CD4-positive, alpha-beta memory T cell (primary cell): Measurements from ENCODE around the gene NOP58. TPM values are rescaled to one million over a fixed set of nuclear protein-coding genes. Genes with fewer than 3 reads are reported as not detected.

ENCODE experiments used
- CTCF ChIA-PET: fragments of 350-600 bp; sonication (Branson Sonifier 250); formaldehyde crosslinking; loops from one replicate; lab custom pipeline; 2021; ENCODE audit warnings: inconsistent platforms; ENCODE audit not compliant: partially characterized antibody; lab: Charles Lee
- POLR2A ChIA-PET: fragments of 350-600 bp; sonication (Branson Sonifier 250); formaldehyde crosslinking; loops from one replicate; lab custom pipeline; 2021; ENCODE audit not compliant: partially characterized antibody; lab: Charles Lee
- DNase-seq, 5 donors: peaks; one replicate each; pipeline versions ENCODE4 v3.0.0 to v3.0.0-alpha.2; 2020 to 2022; ENCODE audit warnings: mixed read lengths in 1 of 5
- H3K27ac ChIP-seq: one replicate; pipeline ENCODE4 v1.7.0; 2013; ENCODE audit warnings: low read depth, low read length
- H3K27me3 ChIP-seq: 2 replicates; pipeline ENCODE4 v1.7.0; 2013; ENCODE audit warnings: mild to moderate bottlenecking, low read length, moderate library complexity; ENCODE audit not compliant: insufficient read depth
- H3K36me3 ChIP-seq: 2 replicates; pipeline ENCODE4 v1.7.0; 2013; ENCODE audit warnings: mild to moderate bottlenecking, low read length, moderate library complexity; ENCODE audit not compliant: insufficient read depth
- H3K4me1 ChIP-seq: 2 replicates; pipeline ENCODE4 v1.7.0; 2013; ENCODE audit warnings: mild to moderate bottlenecking, low read length, moderate library complexity; ENCODE audit not compliant: insufficient read depth
- H3K4me3 ChIP-seq, 2 donors: one replicate each; pipeline ENCODE4 v1.7.0; 2013; ENCODE audit warnings: low read length in 2 of 2, mild to moderate bottlenecking in 1 of 2
- H3K9me3 ChIP-seq, 2 donors: one replicate each; pipeline ENCODE4 v1.7.0; 2013; ENCODE audit warnings: low read length in 2 of 2, control low read depth in 1 of 2; ENCODE audit not compliant: control insufficient read depth in 1 of 2
- H3K27ac Mint-ChIP-seq, 7 donors: one replicate each; pipeline ENCODE4 v1.8.0; 2020 to 2021; ENCODE audit warnings: mixed read lengths in 7 of 7, mild to moderate bottlenecking in 6 of 7, inconsistent platforms in 3 of 7, moderate library complexity in 3 of 7
- H3K27me3 Mint-ChIP-seq, 2 donors: one replicate each; pipeline ENCODE4 v1.8.0; 2020 to 2021; ENCODE audit warnings: mixed read lengths in 2 of 2
- H3K36me3 Mint-ChIP-seq, 2 donors: one replicate each; pipeline ENCODE4 v1.8.0; 2020 to 2021; ENCODE audit warnings: mixed read lengths in 2 of 2, inconsistent platforms in 1 of 2, mild to moderate bottlenecking in 1 of 2
- H3K4me1 Mint-ChIP-seq, 4 donors: one replicate each; pipeline ENCODE4 v1.8.0; 2020 to 2021; ENCODE audit warnings: mixed read lengths in 4 of 4, mild to moderate bottlenecking in 1 of 4
- H3K4me3 Mint-ChIP-seq, 8 donors: one replicate each; pipeline ENCODE4 v1.8.0; 2020 to 2021; ENCODE audit warnings: mixed read lengths in 8 of 8, mild to moderate bottlenecking in 7 of 8, moderate library complexity in 6 of 8, inconsistent platforms in 3 of 8
- H3K9me3 Mint-ChIP-seq, 8 donors: one replicate each; pipeline ENCODE4 v1.8.0; 2020 to 2021; ENCODE audit warnings: mixed read lengths in 8 of 8, mild to moderate bottlenecking in 5 of 8, inconsistent platforms in 3 of 8, moderate library complexity in 1 of 8
- intact Hi-C: fragments of 100-400 bp; cut with micrococcal nuclease; formaldehyde crosslinking; loops from one replicate; pipeline ENCODE4 v1.15.1; 2023
- polyA plus RNA-seq, 2 donors: library from polyadenylated mRNA; unstranded; fragments of 300-500 nt; fragmentation: Illumina TruSeq; gene quantifications; one replicate each; pipeline ENCODE4 v1.2.3, GENCODE V29; 2021
- total RNA-seq, 2 experiments: library from RNA; stranded (reverse); gene quantifications; one replicate each; pipeline ENCODE4 v1.2.3, GENCODE V29; 2021

The NOP58 gene
- total and polyA plus RNA-seq, 4 experiments from 2014 or later, result 90.6 to 123 (median 108) TPM

- POLR2A ChIA-PET, result no interaction called here
- Histone ChIP-seq H3K27me3 (no peaks in the 10 kb centered on the region), H3K4me3 (no peak overlapping the region), H3K36me3 (no peaks in the 10 kb centered on the region), H3K9me3 (no peaks in the 10 kb centered on the region), H3K27ac (no peak overlapping the region), H3K4me1 (no peaks in the 10 kb centered on the region)
- Mint-ChIP-seq H3K27ac (no peak overlapping the region), H3K9me3 (no peaks in the 10 kb centered on the region), H3K36me3 (no peaks in the 10 kb centered on the region), H3K4me1 (no peaks in the 10 kb centered on the region), H3K27me3 (peaks cover 1 to 2% of the 10 kb centered on the region in 2 donors), H3K4me3 (no peak overlapping the region)
- no peak for DNase-seq
- intact Hi-C loops, result no loop called here
- CTCF ChIA-PET, result no interaction called here
Measured at GRCh38 chr2:202249521-202250253, 15.9 kb upstream of the NOP58 start.

- no peaks in the 10 kb centered on the region for H3K4me1 ChIP-seq
- Mint-ChIP-seq H3K27ac (no peak overlapping the region), H3K4me3 (no peak overlapping the region), H3K4me1 (no peaks in the 10 kb centered on the region), H3K9me3 (no peaks in the 10 kb centered on the region), H3K27me3 (peaks cover 1 to 2% of the 10 kb centered on the region in 2 donors), H3K36me3 (no peaks in the 10 kb centered on the region)
- H3K4me3 ChIP-seq, result no peak overlapping the region
- ChIA-PET POLR2A (no interaction called here), CTCF (no interaction called here)
- H3K27me3 ChIP-seq, result no peaks in the 10 kb centered on the region
- intact Hi-C loops, result no loop called here
- DNase-seq, result no peak
- no peaks in the 10 kb centered on the region for H3K9me3 ChIP-seq
- no peak overlapping the region for H3K27ac ChIP-seq
- no peaks in the 10 kb centered on the region for H3K36me3 ChIP-seq
Measured at GRCh38 chr2:202251494-202251893, 14.1 kb upstream of the NOP58 start.

DNA sequence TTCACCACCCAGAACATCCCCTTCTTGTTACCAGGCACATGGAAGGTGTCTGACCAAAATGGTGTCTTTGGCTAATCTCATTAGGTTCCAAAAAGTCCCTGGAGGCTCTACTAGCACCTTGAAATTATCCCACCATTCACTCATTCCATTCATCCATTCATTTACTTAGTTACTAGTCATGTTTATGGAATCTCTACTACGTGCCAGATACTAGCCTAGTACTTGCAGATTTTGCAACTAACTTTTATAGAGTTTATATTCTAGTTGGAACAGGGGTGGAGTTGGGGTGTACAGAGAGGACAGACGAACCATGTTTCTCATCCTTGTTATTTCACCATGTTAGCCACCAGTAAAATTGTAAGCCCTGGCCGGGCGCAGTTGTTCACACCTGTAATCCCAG is 4.0 kb upstream of the NOP58 start:
- intact Hi-C loops, result loop anchor here (10.0 kb wide), 3 partner anchors 227 to 1027 kb away; partner anchors contain the start of genes FAM117B and FZD7
- Mint-ChIP-seq H3K27ac (no peak overlapping the region), H3K27me3 (no peaks in the 10 kb centered on the region), H3K4me1 (peaks cover 0 to 5% (median 0%) of the 10 kb centered on the region in 4 donors), H3K9me3 (peaks cover 0 to 2% (median 0%) of the 10 kb centered on the region in 8 donors), H3K4me3 (no peak overlapping the region), H3K36me3 (no peaks in the 10 kb centered on the region)
- no peaks in the 10 kb centered on the region for H3K36me3 ChIP-seq
- H3K9me3 ChIP-seq, result no peaks in the 10 kb centered on the region
- H3K4me3 ChIP-seq, result no peak overlapping the region
- H3K27ac ChIP-seq, result no peak overlapping the region
- ChIA-PET CTCF (no interaction called here), POLR2A (no interaction called here)
- no peak for DNase-seq
- peaks cover 6% of the 10 kb centered on the region for H3K4me1 ChIP-seq
- no peaks in the 10 kb centered on the region for H3K27me3 ChIP-seq

DNA sequence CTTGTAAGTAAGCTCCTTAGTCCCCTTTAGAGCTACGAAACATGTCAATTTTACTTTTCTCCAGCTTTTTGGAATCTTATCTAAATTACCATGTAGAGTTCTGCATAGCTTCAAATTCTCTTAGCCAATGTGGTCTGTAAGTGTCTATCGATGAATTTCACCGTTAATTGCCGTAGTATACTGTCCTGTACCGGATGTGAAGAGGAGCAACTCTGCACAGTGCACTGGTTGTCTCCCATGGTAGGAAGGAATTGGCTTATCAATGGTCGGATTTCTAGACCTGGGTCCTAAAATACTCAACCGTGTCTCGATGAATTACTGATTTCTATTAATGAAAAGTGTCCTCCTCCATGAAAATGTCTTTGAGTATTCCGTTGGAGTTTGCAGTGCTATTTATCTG is 1.9 kb downstream of the NOP58 start:
- Mint-ChIP-seq H3K27me3 (no peaks in the 10 kb centered on the region), H3K4me3 (no peak overlapping the region), H3K27ac (peak overlapping the region in 4 of 7 donors; percentile 68 to 94 (median 84)), H3K4me1 (peaks cover 15 to 50% (median 29%) of the 10 kb centered on the region in 4 donors), H3K36me3 (peaks cover 0 to 20% of the 10 kb centered on the region in 2 donors), H3K9me3 (no peaks in the 10 kb centered on the region)
- H3K4me3 ChIP-seq, result peak overlapping the region; percentile 92 to 97
- intact Hi-C loops, result loop anchor here (5.0 to 10.0 kb wide), 4 partner anchors 233 to 1033 kb away; partner anchors contain the start of genes CYP20A1, FAM117B and FZD7
- CTCF ChIA-PET, result interaction anchor here (1.2 to 1.6 kb wide), 3 partner anchors 10 to 13 kb away, joined by 3 to 7 read pairs (median 4); no protein-coding TSS in a partner anchor
- POLR2A ChIA-PET, result interaction anchor here (0.9 to 3.3 kb wide), 4 partner anchors 10 to 1151 kb away, joined by 3 to 19 read pairs (median 7); partner anchors contain the start of gene SUMO1
- H3K9me3 ChIP-seq, result no peaks in the 10 kb centered on the region
- H3K4me1 ChIP-seq, result peaks cover 57% of the 10 kb centered on the region
- H3K27me3 ChIP-seq, result no peaks in the 10 kb centered on the region
- peak in 3 of 5 donors; percentile 23 to 26 (median 26) for DNase-seq
- peak overlapping the region; percentile 99 for H3K27ac ChIP-seq
- H3K36me3 ChIP-seq, result no peaks in the 10 kb centered on the region

- Mint-ChIP-seq H3K36me3 (peaks cover 0 to 22% of the 10 kb centered on the region in 2 donors), H3K4me1 (peaks cover 19 to 54% (median 38%) of the 10 kb centered on the region in 4 donors), H3K27me3 (no peaks in the 10 kb centered on the region), H3K27ac (peak overlapping the region in 6 of 7 donors; percentile 62 to 90 (median 74)), H3K4me3 (peak overlapping the region; percentile 45 to 79 (median 76)), H3K9me3 (no peaks in the 10 kb centered on the region)
- CTCF ChIA-PET, result interaction anchor here (1.4 kb wide), 1 partner anchor 28 kb away, joined by 3 read pairs; no protein-coding TSS in a partner anchor
- intact Hi-C loops, result loop anchor here (5.0 to 10.0 kb wide), 4 partner anchors 235 to 1035 kb away; partner anchors contain the start of genes CYP20A1, FAM117B and FZD7
- peak overlapping the region; percentile 12 for H3K27ac ChIP-seq
- H3K9me3 ChIP-seq, result no peaks in the 10 kb centered on the region
- POLR2A ChIA-PET, result interaction anchor here (1.3 kb wide), 1 partner anchor 366 kb away, joined by 3 read pairs; no protein-coding TSS in a partner anchor
- H3K36me3 ChIP-seq, result no peaks in the 10 kb centered on the region
- peaks cover 72% of the 10 kb centered on the region for H3K4me1 ChIP-seq
- H3K4me3 ChIP-seq, result peak overlapping the region in 1 of 2 donors; percentile 34
- H3K27me3 ChIP-seq, result no peaks in the 10 kb centered on the region
- DNase-seq, result peak; percentile 31 to 60 (median 35)
Measured at GRCh38 chr2:202269585-202269984, 4.0 kb downstream of the NOP58 start.

GRCh38 chr2:202270487-202270886 is 4.9 kb downstream of the NOP58 start:
- Mint-ChIP-seq H3K27ac (peak overlapping the region in 6 of 7 donors; percentile 53 to 90 (median 78)), H3K9me3 (no peaks in the 10 kb centered on the region), H3K4me3 (peak overlapping the region; percentile 65 to 82 (median 77)), H3K4me1 (peaks cover 21 to 56% (median 40%) of the 10 kb centered on the region in 4 donors), H3K36me3 (peaks cover 0 to 26% of the 10 kb centered on the region in 2 donors), H3K27me3 (no peaks in the 10 kb centered on the region)
- DNase-seq, result no peak
- ChIA-PET POLR2A (interaction anchor here (1.3 kb wide), 1 partner anchor 365 kb away, joined by 3 read pairs; no protein-coding TSS in a partner anchor), CTCF (interaction anchor here (1.4 kb wide), 1 partner anchor 29 kb away, joined by 3 read pairs; no protein-coding TSS in a partner anchor)
- no peaks in the 10 kb centered on the region for H3K27me3 ChIP-seq
- H3K9me3 ChIP-seq, result no peaks in the 10 kb centered on the region
- H3K27ac ChIP-seq, result peak overlapping the region; percentile 30
- intact Hi-C loops, result no loop called here
- no peak overlapping the region for H3K4me3 ChIP-seq
- H3K4me1 ChIP-seq, result peaks cover 72% of the 10 kb centered on the region
- no peaks in the 10 kb centered on the region for H3K36me3 ChIP-seq
